Ovary (tissue), 9 donors: ENCODE data around the gene CHRD. TPM values are rescaled to one million over a fixed set of nuclear protein-coding genes. Genes with fewer than 3 reads are reported as not detected.

ENCODE experiments used
- DNase-seq, 5 donors: peaks; one replicate each; pipeline ENCODE4 v3.0.0-alpha.2; 2019 to 2020
- H3K27ac ChIP-seq, 2 donors: fragments of 200-600 bp; one replicate each; pipeline versions ENCODE4 v1.5.1 to v1.8.0; 2019 to 2022
- H3K27me3 ChIP-seq: fragments of 200-600 bp; one replicate; pipeline ENCODE4 v1.8.0; 2022
- H3K36me3 ChIP-seq: fragments of 200-600 bp; sonication (generic); one replicate; pipeline ENCODE4 v1.5.1; 2019
- H3K4me1 ChIP-seq: one replicate; pipeline ENCODE4 v1.8.1; 2013; ENCODE audit warnings: mild to moderate bottlenecking, moderate library complexity; ENCODE audit not compliant: insufficient read depth
- H3K4me3 ChIP-seq: fragments of 200-600 bp; sonication (generic); one replicate; pipeline ENCODE4 v1.5.1; 2017
- H3K9me3 ChIP-seq, 2 donors: fragments of 200-600 bp in 1 of 2; sonication (generic) in 1 of 2; one replicate each; pipeline versions ENCODE4 v1.5.1 to v1.8.1; 2013 to 2019; ENCODE audit warnings: mild to moderate bottlenecking in 1 of 2, moderate library complexity in 1 of 2
- CTCF ChIP-seq, 3 donors: fragments of 450-650 bp in 2 of 3; fragments of 200-600 bp in 1 of 3; IDR thresholded peaks; one replicate each; pipeline versions ENCODE4 v1.5.1 to v1.8.0; 2016 to 2022; ENCODE audit warnings: antibody characterized with exemption in 3 of 3, mild to moderate bottlenecking in 1 of 3
- EP300 ChIP-seq: sonication (generic); formaldehyde crosslinking; IDR thresholded peaks from one replicate; pipeline ENCODE4 v1.6.1; 2017; ENCODE audit warnings: antibody characterized with exemption
- POLR2A ChIP-seq: fragments of 450-650 bp; IDR thresholded peaks from one replicate; pipeline ENCODE4 v1.6.1; 2017; ENCODE audit warnings: antibody characterized with exemption, mild to moderate bottlenecking, moderate library complexity
- WGBS, 3 donors: extraction: QIAGEN DNeasy Blood & Tissue Kit in 1 of 3; methylation state at CpG; one replicate each; pipeline versions ENCODE4 v1.1.5 to v1.1.7; 2013 to 2017; 5-methylcytosine and 5-hydroxymethylcytosine counted together
- intact Hi-C, 4 donors: fragments of 100-400 bp; cut with DNase I; formaldehyde crosslinking; loops; one replicate each; pipeline versions ENCODE4 v1.11.0 to v1.15.1; 2022 to 2023
- polyA plus RNA-seq, 2 donors: library from polyadenylated mRNA; stranded (reverse); fragments of 200-250 nt in 1 of 2; fragments of 350-450 nt in 1 of 2; fragmentation: Illumina TruSeq in 1 of 2; extraction: RNeasy Lipid Tissue Mini Kit (QIAGEN cat#74804) in 1 of 2; gene quantifications; one replicate each; pipeline ENCODE4 v1.2.3, GENCODE V29; 2013 to 2014
- total RNA-seq, 7 donors: library from RNA; depleted of rRNA in 2 of 7; stranded (reverse); fragments of >200 nt in 2 of 7; fragmentation: NEBNext Ultra II Directional in 3 of 7; extraction: Animal tissue kit (Norgen Biotek cat#: 25700) in 3 of 7; gene quantifications; one replicate each; pipeline versions ENCODE4 v1.1.0 to v1.2.4, GENCODE V29; 2016 to 2023
- donor health status: DM: no; HTN: no; CAD: no; lungs with moderate emphysema.
- donor health status: DM: no; HTN: no; CAD: no.
- donor health status: Bipolar disorder and iron deficiency.
- donor health status: DM: yes; HTN: yes; CAD: no.
- donor health status: DM: no; HTN: no; CAD: no.
- donor health status: DM: yes; HTN: yes; CAD: no.

CHRD gene
- total and polyA plus RNA-seq, 9 donors = 3.1 to 37.3 (median 20.5) TPM

GRCh38 chr3:184368586-184369183, 11.2 kb upstream of the CHRD start:
- H3K27ac ChIP-seq = no peak overlapping the region
- H3K36me3 ChIP-seq = no peaks in the 10 kb centered on the region
- no peaks in the 10 kb centered on the region for H3K9me3 ChIP-seq
- H3K4me3 ChIP-seq = no peak overlapping the region
- H3K27me3 ChIP-seq = no peaks in the 10 kb centered on the region
- WGBS, 3 donors = 26 to 50% (median 39%) methylated on average over 3 of the region's 3 CpGs
- no peak for DNase-seq
- no peak for TF ChIP-seq EP300
- no peak for TF ChIP-seq POLR2A
- TF ChIP-seq CTCF (IDR thresholded peaks at IDR 0.05) = no peak
- peaks cover 4% of the 10 kb centered on the region for H3K4me1 ChIP-seq
- intact Hi-C loops = loop anchor here in 1 of 4 donors (10.0 kb wide), 1 partner anchor 54 kb away; the partner anchor contains the start of gene EIF4G1

- TF ChIP-seq CTCF (IDR thresholded peaks at IDR 0.05) (peak; percentile 87 to 89 (median 88)), POLR2A (no peak)
- intact Hi-C loops = loop anchor here (5.0 to 10.0 kb wide), 5 partner anchors 46 to 393 kb away; no protein-coding TSS in a partner anchor
- H3K9me3 ChIP-seq = no peaks in the 10 kb centered on the region
- 32 to 44% (median 35%) methylated on average over 5 of the region's 5 CpGs for whole genome bisulfite sequencing, 3 donors
- no peaks in the 10 kb centered on the region for H3K27me3 ChIP-seq
- H3K27ac ChIP-seq = no peak overlapping the region
- peaks cover 2% of the 10 kb centered on the region for H3K4me1 ChIP-seq
- DNase-seq = peak; percentile 82 to 86 (median 83)
- no peak overlapping the region for H3K4me3 ChIP-seq
- no peaks in the 10 kb centered on the region for H3K36me3 ChIP-seq
Measured at GRCh38 chr3:184371570-184372018, 8.3 kb upstream of the CHRD start.

- H3K27me3 ChIP-seq = no peaks in the 10 kb centered on the region
- no peaks in the 10 kb centered on the region for H3K36me3 ChIP-seq
- no peak overlapping the region for H3K4me3 ChIP-seq
- no peaks in the 10 kb centered on the region for H3K9me3 ChIP-seq
- TF ChIP-seq POLR2A (no peak), CTCF (IDR thresholded peaks at IDR 0.05) (no peak), EP300 (no peak)
- DNase-seq = no peak
- no peak overlapping the region for H3K27ac ChIP-seq
- peaks cover 2% of the 10 kb centered on the region for H3K4me1 ChIP-seq
- 57 to 61% (median 58%) methylated on average over 8 of the region's 8 CpGs for WGBS, 3 donors
- intact Hi-C loops = loop anchor here (5.0 to 10.0 kb wide), 5 partner anchors 45 to 392 kb away; no protein-coding TSS in a partner anchor
Measured at GRCh38 chr3:184372296-184372821, 7.5 kb upstream of the CHRD start.

- intact Hi-C loops = loop anchor here (5.0 to 10.0 kb wide), 5 partner anchors 44 to 392 kb away; no protein-coding TSS in a partner anchor
- Histone ChIP-seq H3K4me1 (peaks cover 2% of the 10 kb centered on the region), H3K9me3 (no peaks in the 10 kb centered on the region), H3K36me3 (no peaks in the 10 kb centered on the region), H3K27ac (no peak overlapping the region), H3K4me3 (no peak overlapping the region), H3K27me3 (no peaks in the 10 kb centered on the region)
- 63 to 74% (median 64%) methylated on average over 5 of the region's 5 CpGs for WGBS, 3 donors
- TF ChIP-seq CTCF (IDR thresholded peaks at IDR 0.05) (no peak), EP300 (no peak), POLR2A (no peak)
- DNase-seq = no peak
Measured at GRCh38 chr3:184372911-184373310, 6.9 kb upstream of the CHRD start.
